ENCODE data around the gene RASAL1.

- TF ChIP-seq CTCF (conservative IDR thresholded peaks at IDR 0.05; ENCODE audit: low read depth, low read length) (peak; percentile 64), EZH2 (IDR thresholded peaks at IDR 0.05; ENCODE audit: borderline replicate concordance, low read depth, low read length, poor library complexity, severe bottlenecking) (no peak)
Observed at GRCh38 chr12:113135178-113136127, at the start of gene RASAL1.

Data from A673 (cell line).